ENCODE measurements around the gene SOBP.

SOBP gene

DNA sequence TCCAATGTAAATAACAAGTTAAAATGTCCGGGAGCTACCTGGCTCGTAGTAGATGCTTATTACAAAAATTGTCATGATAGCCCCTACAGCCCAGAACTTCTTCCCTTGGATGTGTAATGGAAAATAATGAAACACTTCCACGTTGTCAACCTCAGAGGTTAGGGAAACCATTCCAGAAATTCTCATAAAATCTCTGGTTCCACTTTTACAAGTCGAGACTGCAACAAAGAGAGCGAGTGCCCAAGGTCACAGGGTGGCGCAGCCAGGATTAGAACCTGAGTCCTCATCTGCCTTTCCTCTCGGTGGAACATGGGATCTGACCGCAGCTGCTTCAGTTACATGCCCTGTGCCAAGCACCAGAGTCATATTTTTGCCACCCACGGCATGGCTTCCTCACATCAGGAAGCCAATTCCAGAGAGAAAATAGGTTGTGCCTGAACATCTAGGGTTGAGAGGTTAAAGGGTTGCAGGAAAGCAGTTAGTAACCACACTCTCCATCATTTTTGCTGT lies 157.6 kb downstream of the SOBP start:
- no peaks in the 10 kb centered on the region for H3K27me3 ChIP-seq (ENCODE audit: control insufficient read depth, insufficient read depth, low read length)
- H3K4me3 ChIP-seq (ENCODE audit: low read length), result no peak overlapping the region
- H3K27ac ChIP-seq (ENCODE audit: low read depth, low read length), result no peak overlapping the region
- no peaks in the 10 kb centered on the region for H3K36me3 ChIP-seq (ENCODE audit: control insufficient read depth, insufficient read depth, low read length)
- H3K9ac ChIP-seq (ENCODE audit: low read length), result no peak overlapping the region
- peaks cover 4% of the 10 kb centered on the region for H3K4me1 ChIP-seq (ENCODE audit: control insufficient read depth, insufficient read depth, low read length)

DNA sequence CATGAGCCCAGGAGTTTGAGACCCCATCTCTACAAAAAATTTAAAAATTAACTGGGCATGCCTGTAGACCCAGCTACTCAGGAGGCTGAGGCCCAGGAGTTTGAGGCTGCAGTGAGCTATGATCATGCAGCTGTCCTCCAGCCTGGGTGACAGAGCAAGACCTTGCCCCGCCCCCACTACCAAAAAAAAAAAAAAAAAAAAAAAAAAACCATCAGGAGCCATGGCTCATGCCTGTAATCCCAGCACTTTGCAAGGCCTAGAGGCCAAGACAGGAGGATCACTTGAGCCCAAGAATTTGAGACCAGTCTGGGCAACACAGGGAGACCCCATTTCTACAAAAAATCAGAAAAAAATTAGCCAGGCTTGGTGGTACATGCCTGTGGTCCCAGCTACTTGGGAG lies 159.1 kb downstream of the SOBP start:
- H3K27ac ChIP-seq (ENCODE audit: low read depth, low read length), result no peak overlapping the region
- H3K9ac ChIP-seq (ENCODE audit: low read length), result no peak overlapping the region
- H3K4me1 ChIP-seq (ENCODE audit: control insufficient read depth, insufficient read depth, low read length), result peaks cover 4% of the 10 kb centered on the region

DNA sequence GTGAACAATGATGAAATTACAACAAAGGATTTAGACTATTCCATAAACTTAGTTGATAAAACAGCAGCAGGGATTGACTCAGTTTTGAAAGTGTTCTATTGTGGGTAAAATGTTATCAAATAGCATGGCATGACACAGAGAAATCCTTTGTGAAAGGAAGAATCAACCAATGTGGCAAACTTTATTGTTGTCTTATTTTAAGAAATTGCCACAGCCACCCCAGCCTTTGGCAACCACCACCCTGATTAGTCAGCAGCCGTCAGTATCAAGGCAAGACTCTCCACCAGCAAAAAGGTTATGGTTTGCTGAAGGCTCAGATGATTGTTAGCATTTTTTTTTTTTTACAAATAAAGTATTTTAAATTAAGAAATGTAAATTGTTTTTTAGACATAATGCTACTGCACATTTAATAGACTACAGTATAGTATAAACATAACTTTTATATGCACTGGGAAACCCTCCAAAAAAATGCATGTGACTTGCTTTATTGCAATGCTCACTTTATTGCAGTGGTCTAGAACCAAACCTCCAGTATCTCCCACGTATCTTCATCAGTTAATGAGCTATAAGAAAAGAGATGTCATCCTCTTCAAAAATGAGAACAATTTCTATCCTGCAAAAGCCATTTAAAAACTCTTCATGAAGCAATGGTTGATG lies 162.7 kb downstream of the SOBP start:
- Histone ChIP-seq H3K4me3 (ENCODE audit: low read length) (no peak overlapping the region), H3K4me1 (ENCODE audit: control insufficient read depth, insufficient read depth, low read length) (peaks cover 2% of the 10 kb centered on the region), H3K9ac (ENCODE audit: low read length) (no peak overlapping the region), H3K27ac (ENCODE audit: low read depth, low read length) (no peak overlapping the region), H3K27me3 (ENCODE audit: control insufficient read depth, insufficient read depth, low read length) (no peaks in the 10 kb centered on the region), H3K36me3 (ENCODE audit: control insufficient read depth, insufficient read depth, low read length) (no peaks in the 10 kb centered on the region)

More for the DNA sequence above, 159.1 kb downstream of the SOBP start:
- Histone ChIP-seq H3K36me3 (ENCODE audit: control insufficient read depth, insufficient read depth, low read length) (no peaks in the 10 kb centered on the region), H3K27me3 (ENCODE audit: control insufficient read depth, insufficient read depth, low read length) (no peaks in the 10 kb centered on the region), H3K4me3 (ENCODE audit: low read length) (no peak overlapping the region)

- H3K9ac ChIP-seq (ENCODE audit: low read length), result no peak overlapping the region
These were observed 163.3 kb downstream of the SOBP start for GRCh38 chr6:107653183-107653580.

DNA sequence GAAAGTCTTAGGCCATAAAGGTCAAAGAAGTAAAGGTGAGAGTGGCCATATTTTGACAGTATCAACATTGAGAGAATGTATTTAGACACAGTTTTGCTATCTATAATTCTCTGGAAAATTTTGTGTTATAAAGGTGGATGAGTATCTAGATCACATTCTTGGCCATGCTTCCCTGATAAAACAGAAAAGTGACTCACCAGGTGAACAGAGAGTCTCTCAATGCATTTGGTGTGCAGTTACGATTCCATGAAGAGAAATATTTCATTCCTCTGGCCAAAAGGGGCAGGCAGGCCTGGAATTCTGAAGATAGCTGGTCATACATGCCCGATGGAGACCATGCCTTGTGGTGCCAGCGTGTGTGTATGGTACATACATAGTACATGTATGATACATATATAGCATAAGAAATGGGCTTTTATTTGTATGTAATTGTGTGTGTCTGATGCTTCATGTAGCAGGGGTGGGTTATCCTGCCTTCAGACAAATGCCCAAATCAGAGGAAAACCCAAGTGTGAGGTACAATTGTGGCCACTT lies 164.0 kb downstream of the SOBP start:
- H3K4me3 ChIP-seq (ENCODE audit: low read length), result no peak overlapping the region
- H3K4me1 ChIP-seq (ENCODE audit: control insufficient read depth, insufficient read depth, low read length), result no peaks in the 10 kb centered on the region
- no peaks in the 10 kb centered on the region for H3K27me3 ChIP-seq (ENCODE audit: control insufficient read depth, insufficient read depth, low read length)
- no peak overlapping the region for H3K9ac ChIP-seq (ENCODE audit: low read length)
- no peak overlapping the region for H3K27ac ChIP-seq (ENCODE audit: low read depth, low read length)
- no peaks in the 10 kb centered on the region for H3K36me3 ChIP-seq (ENCODE audit: control insufficient read depth, insufficient read depth, low read length)

More at GRCh38 chr6:107653183-107653580, 163.3 kb downstream of the SOBP start:
- no peak overlapping the region for H3K4me3 ChIP-seq (ENCODE audit: low read length)
- H3K36me3 ChIP-seq (ENCODE audit: control insufficient read depth, insufficient read depth, low read length), result no peaks in the 10 kb centered on the region
- no peaks in the 10 kb centered on the region for H3K4me1 ChIP-seq (ENCODE audit: control insufficient read depth, insufficient read depth, low read length)
- no peak overlapping the region for H3K27ac ChIP-seq (ENCODE audit: low read depth, low read length)
- no peaks in the 10 kb centered on the region for H3K27me3 ChIP-seq (ENCODE audit: control insufficient read depth, insufficient read depth, low read length)

DNA sequence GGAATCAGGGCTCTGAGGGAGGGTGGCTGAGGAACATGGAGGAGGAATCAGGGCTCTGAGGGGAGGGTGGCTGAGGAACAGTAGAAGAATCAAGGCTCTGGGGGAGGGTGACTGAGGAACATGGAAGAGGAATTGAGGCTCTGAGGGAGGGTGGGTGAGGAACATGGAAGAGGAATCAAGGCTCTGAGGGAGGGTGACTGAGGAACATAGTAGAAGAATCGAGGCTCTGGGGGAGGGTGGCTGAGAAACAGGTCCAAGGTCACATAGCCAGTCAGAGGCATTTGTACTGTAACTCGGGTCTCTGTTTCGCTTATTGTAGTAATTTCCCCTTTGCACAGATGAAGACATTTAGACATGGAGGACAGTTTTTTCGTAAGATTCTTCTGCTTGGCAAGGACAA lies 164.8 kb downstream of the SOBP start:
- H3K4me1 ChIP-seq (ENCODE audit: control insufficient read depth, insufficient read depth, low read length), result no peaks in the 10 kb centered on the region
- no peak overlapping the region for H3K27ac ChIP-seq (ENCODE audit: low read depth, low read length)
- H3K9ac ChIP-seq (ENCODE audit: low read length), result no peak overlapping the region
- H3K36me3 ChIP-seq (ENCODE audit: control insufficient read depth, insufficient read depth, low read length), result no peaks in the 10 kb centered on the region
- no peaks in the 10 kb centered on the region for H3K27me3 ChIP-seq (ENCODE audit: control insufficient read depth, insufficient read depth, low read length)
- H3K4me3 ChIP-seq (ENCODE audit: low read length), result no peak overlapping the region

- H3K27ac ChIP-seq (ENCODE audit: low read depth, low read length), result no peak overlapping the region
- H3K9ac ChIP-seq (ENCODE audit: low read length), result no peak overlapping the region
- H3K36me3 ChIP-seq (ENCODE audit: control insufficient read depth, insufficient read depth, low read length), result no peaks in the 10 kb centered on the region
- H3K4me1 ChIP-seq (ENCODE audit: control insufficient read depth, insufficient read depth, low read length), result no peaks in the 10 kb centered on the region
- H3K4me3 ChIP-seq (ENCODE audit: low read length), result no peak overlapping the region
- no peaks in the 10 kb centered on the region for H3K27me3 ChIP-seq (ENCODE audit: control insufficient read depth, insufficient read depth, low read length)
These were observed 165.3 kb downstream of the SOBP start for GRCh38 chr6:107655245-107655644.

DNA sequence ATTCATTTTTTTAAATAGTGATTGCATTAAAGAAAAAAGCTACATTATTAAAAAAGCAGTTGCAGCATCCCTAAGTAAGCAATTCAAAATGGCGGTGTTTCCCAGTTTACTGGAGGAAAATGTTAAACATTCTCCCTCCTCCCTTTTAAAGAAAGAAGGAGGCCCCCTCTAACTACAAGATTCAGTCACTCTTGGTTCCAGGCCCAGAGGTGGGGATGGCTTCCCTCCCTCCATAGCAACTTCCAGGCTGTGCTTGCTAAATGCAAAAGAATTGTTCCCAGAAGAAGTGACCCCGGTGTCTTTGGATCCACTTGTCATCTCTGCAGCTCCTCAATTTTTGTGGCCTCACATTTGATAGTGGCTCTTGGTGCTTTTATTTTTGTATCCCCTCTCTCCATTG lies 165.9 kb downstream of the SOBP start:
- no peak overlapping the region for H3K9ac ChIP-seq (ENCODE audit: low read length)
- H3K4me3 ChIP-seq (ENCODE audit: low read length), result no peak overlapping the region
- no peaks in the 10 kb centered on the region for H3K36me3 ChIP-seq (ENCODE audit: control insufficient read depth, insufficient read depth, low read length)
- H3K4me1 ChIP-seq (ENCODE audit: control insufficient read depth, insufficient read depth, low read length), result no peaks in the 10 kb centered on the region
- H3K27me3 ChIP-seq (ENCODE audit: control insufficient read depth, insufficient read depth, low read length), result no peaks in the 10 kb centered on the region
- no peak overlapping the region for H3K27ac ChIP-seq (ENCODE audit: low read depth, low read length)

GRCh38 chr6:107656401-107656800 lies 166.5 kb downstream of the SOBP start:
- Histone ChIP-seq H3K4me1 (ENCODE audit: control insufficient read depth, insufficient read depth, low read length) (no peaks in the 10 kb centered on the region), H3K36me3 (ENCODE audit: control insufficient read depth, insufficient read depth, low read length) (no peaks in the 10 kb centered on the region), H3K27me3 (ENCODE audit: control insufficient read depth, insufficient read depth, low read length) (no peaks in the 10 kb centered on the region), H3K9ac (ENCODE audit: low read length) (no peak overlapping the region), H3K4me3 (ENCODE audit: low read length) (no peak overlapping the region), H3K27ac (ENCODE audit: low read depth, low read length) (no peak overlapping the region)

DNA sequence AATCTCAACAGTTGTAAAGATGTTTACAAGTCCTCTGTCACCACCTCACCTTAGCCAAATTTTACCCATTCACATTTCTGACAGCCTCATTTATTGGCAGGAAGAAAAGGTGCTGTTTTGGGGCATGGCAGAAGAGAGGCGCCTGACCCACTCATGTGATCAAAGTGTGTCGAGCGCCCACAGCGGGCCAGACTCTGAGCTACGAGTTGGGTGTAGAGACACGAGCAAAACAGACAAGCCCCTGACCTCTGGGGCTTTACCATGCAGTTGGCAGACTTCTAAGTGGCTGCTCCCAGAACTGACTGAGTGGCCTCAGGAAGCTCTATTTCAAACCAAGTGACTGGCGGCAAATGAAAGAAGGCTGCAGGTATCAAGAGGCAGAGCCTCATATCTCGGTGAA lies 167.0 kb downstream of the SOBP start:
- no peaks in the 10 kb centered on the region for H3K4me1 ChIP-seq (ENCODE audit: control insufficient read depth, insufficient read depth, low read length)
- H3K9ac ChIP-seq (ENCODE audit: low read length), result no peak overlapping the region
- no peak overlapping the region for H3K4me3 ChIP-seq (ENCODE audit: low read length)
- H3K36me3 ChIP-seq (ENCODE audit: control insufficient read depth, insufficient read depth, low read length), result no peaks in the 10 kb centered on the region
- H3K27me3 ChIP-seq (ENCODE audit: control insufficient read depth, insufficient read depth, low read length), result no peaks in the 10 kb centered on the region
- no peak overlapping the region for H3K27ac ChIP-seq (ENCODE audit: low read depth, low read length)

DNA sequence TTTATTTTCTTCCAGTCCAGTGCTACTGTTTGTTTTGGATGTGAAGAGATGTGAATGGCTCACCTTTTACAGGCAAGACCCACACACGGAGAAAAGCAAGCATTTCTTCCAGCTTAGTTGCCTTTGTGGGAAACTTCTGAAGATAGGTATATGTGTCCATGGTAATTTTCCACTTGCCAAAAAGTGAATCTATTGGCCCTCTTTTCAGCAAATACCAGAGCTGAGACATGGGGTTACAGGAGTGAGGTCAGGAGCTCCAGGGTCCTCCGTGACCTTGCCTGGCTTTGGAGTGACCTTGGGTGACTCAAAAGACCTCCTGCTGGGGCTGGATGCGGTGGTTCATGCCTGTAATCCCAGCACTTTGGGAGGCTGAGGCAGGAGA lies 167.4 kb downstream of the SOBP start:
- no peaks in the 10 kb centered on the region for H3K27me3 ChIP-seq (ENCODE audit: control insufficient read depth, insufficient read depth, low read length)
- H3K36me3 ChIP-seq (ENCODE audit: control insufficient read depth, insufficient read depth, low read length), result no peaks in the 10 kb centered on the region
- H3K27ac ChIP-seq (ENCODE audit: low read depth, low read length), result no peak overlapping the region
- no peak overlapping the region for H3K9ac ChIP-seq (ENCODE audit: low read length)
- H3K4me1 ChIP-seq (ENCODE audit: control insufficient read depth, insufficient read depth, low read length), result no peaks in the 10 kb centered on the region
- no peak overlapping the region for H3K4me3 ChIP-seq (ENCODE audit: low read length)

GRCh38 chr6:107657755-107658461 lies 168.0 kb downstream of the SOBP start:
- Histone ChIP-seq H3K4me3 (ENCODE audit: low read length) (peak overlapping the region; percentile 41), H3K36me3 (ENCODE audit: control insufficient read depth, insufficient read depth, low read length) (no peaks in the 10 kb centered on the region), H3K27ac (ENCODE audit: low read depth, low read length) (peak overlapping the region; percentile 38), H3K9ac (ENCODE audit: low read length) (no peak overlapping the region), H3K4me1 (ENCODE audit: control insufficient read depth, insufficient read depth, low read length) (no peaks in the 10 kb centered on the region), H3K27me3 (ENCODE audit: control insufficient read depth, insufficient read depth, low read length) (no peaks in the 10 kb centered on the region)

Data from rectal smooth muscle tissue (tissue), 1 donor.